HepG2 (cell line): ENCODE results near the gene CHD9. TPM values are rescaled to one million over a fixed set of nuclear protein-coding genes. Genes with fewer than 3 reads are reported as not detected.
A peak's percentile ranks its signal among the peaks of the same experiment; 100 is the strongest.

Source experiments
- ATAC-seq: fragments of 200-7000 bp; cut with Tn5 transposase; 3 replicates; pipeline ENCODE4 v1.9.1; 2020; ENCODE audit warnings: mild to moderate bottlenecking, moderate library complexity
- BruUV-seq: library from RNA; stranded (reverse); fragments of 400-500 nt; replicated peaks from 2 replicates; lab custom pipeline; 2021; lab: Mats Ljungman, UMichigan
- CTCF ChIA-PET: fragments of 300-600 bp; formaldehyde crosslinking; extraction: SDS; loops from one replicate; lab custom pipeline; 2021; ENCODE audit warnings: low total read pairs, inconsistent platforms, low intra/inter-chr PET ratio; lab: Yijun Ruan, JAX
- POLR2A ChIA-PET: fragments of 350-600 bp; sonication (Branson Sonifier 250); formaldehyde crosslinking; loops from one replicate; lab custom pipeline; 2020; ENCODE audit warnings: antibody characterized with exemption, inconsistent platforms; lab: Yijun Ruan, JAX
- DNase-seq: peaks from one replicate; pipeline ENCODE4 v3.0.0-alpha.2; 2015; ENCODE audit warnings: low spot score
- FAIRE-seq: peaks from 3 replicates; lab custom pipeline; 2011; peaks lifted over from hg19 to GRCh38; lab: Jason Lieb, UNC
- H2AFZ ChIP-seq: one replicate; pipeline ENCODE4 v1.6.1; 2011; ENCODE audit warnings: low read length, inconsistent platforms
- H3K27ac ChIP-seq: fragments of 300-600 bp; 3 replicates; pipeline ENCODE4 v1.8.0; 2011; ENCODE audit warnings: mixed run types, mild to moderate bottlenecking, mixed read lengths, low read length, inconsistent platforms; ENCODE audit not compliant: insufficient read depth; ENCODE audit errors: extremely low read length
- H3K27me3 ChIP-seq, 2 experiments: fragments of 200-600 bp in 1 of 2; 2 replicates in 1 of 2; 3 replicates in 1 of 2; pipeline versions ENCODE4 v1.6.0 to v1.8.0; 2011; ENCODE audit warnings: low read length in 2 of 2, mild to moderate bottlenecking in 2 of 2, moderate library complexity in 2 of 2, inconsistent platforms in 1 of 2; ENCODE audit not compliant: insufficient read depth in 2 of 2, control insufficient read depth in 1 of 2
- H3K36me3 ChIP-seq, 2 experiments: fragments of 200-600 bp in 1 of 2; replicated peaks in 1 of 2; 2 replicates in 1 of 2; 3 replicates in 1 of 2; pipeline versions ENCODE4 v1.5.1 to v1.8.0; 2011; ENCODE audit warnings: low read length in 2 of 2, inconsistent platforms in 1 of 2; ENCODE audit not compliant: insufficient read depth in 2 of 2, control insufficient read depth in 1 of 2
- H3K4me1 ChIP-seq: 2 replicates; pipeline ENCODE4 v1.5.1; 2012; ENCODE audit warnings: low read length, inconsistent platforms; ENCODE audit not compliant: insufficient read depth
- H3K4me2 ChIP-seq: 2 replicates; pipeline ENCODE4 v1.6.0; 2011; ENCODE audit warnings: low read depth, low read length, inconsistent platforms
- H3K4me3 ChIP-seq, 3 experiments: fragments of 200-600 bp in 1 of 3; sonication (generic), shearing (Covaris generic) in 1 of 3; replicated peaks in 1 of 3; 2 replicates each; pipeline ENCODE4 v1.5.1; 2011 to 2016; ENCODE audit warnings: low read length in 3 of 3, inconsistent platforms in 2 of 3, low read depth in 2 of 3, mild to moderate bottlenecking in 2 of 3, control low read depth in 1 of 3, mixed read lengths in 1 of 3; ENCODE audit not compliant: insufficient read depth in 1 of 3
- H3K79me2 ChIP-seq: one replicate; pipeline ENCODE4 v1.6.1; 2011; ENCODE audit warnings: low read length, inconsistent platforms; ENCODE audit not compliant: insufficient read depth
- H3K9ac ChIP-seq: 2 replicates; pipeline ENCODE4 v1.6.0; 2011; ENCODE audit warnings: mild to moderate bottlenecking, low read depth, low read length, inconsistent platforms; ENCODE audit not compliant: insufficient read depth
- H3K9me3 ChIP-seq: 2 replicates; pipeline ENCODE4 v1.5.1; 2012; ENCODE audit warnings: mild to moderate bottlenecking, low read length
- H4K20me1 ChIP-seq: 2 replicates; pipeline ENCODE4 v1.6.0; 2011; ENCODE audit warnings: inconsistent platforms, mild to moderate bottlenecking, low read length, moderate library complexity; ENCODE audit not compliant: insufficient read depth
- ZNF30 ChIP-seq: sonication (generic); formaldehyde crosslinking; IDR thresholded peaks from 2 replicates; pipeline ENCODE4 v1.5.0; 2020; ENCODE audit warnings: mild to moderate bottlenecking, missing genetic modification reagents
- WGBS: methylation state at CpG from one replicate; pipeline ENCODE4 v1.1.6; 2017; ENCODE audit warnings: low lambda C conversion rate; 5-methylcytosine and 5-hydroxymethylcytosine counted together
- in situ Hi-C: cut with HindIII; loops from 2 replicates; pipeline ENCODE4 v1.10.0; 2017; ENCODE audit warnings: low pct_unique_long_range_greater_than_20kb; ENCODE audit not compliant: extremely low pct_ligation_motif_present
- intact Hi-C: fragments of 100-400 bp; cut with micrococcal nuclease; formaldehyde crosslinking; loops from one replicate; pipeline ENCODE4 v1.10.0; 2022; ENCODE audit not compliant: unreplicated experiment
- polyA plus RNA-seq, 8 experiments: library from polyadenylated mRNA; depleted of rRNA in 3 of 8; stranded (reverse) in 7 of 8; unstranded in 1 of 8; fragments of >200 nt; fragmentation: Illumina TruSeq in 4 of 8; extraction: Trizol in 4 of 8; gene quantifications; 2 replicates each; pipeline versions ENCODE4 v1.2.1 to v1.2.3, GENCODE V29; 2011 to 2016; ENCODE audit warnings: low read depth in 4 of 8, missing spikeins in 1 of 8, mixed read lengths in 1 of 8; ENCODE audit not compliant: insufficient read depth in 1 of 8
- small RNA-seq, 3 experiments: library from RNA; depleted of rRNA; stranded (forward); fragments of <200 nt; gene quantifications; one replicate each; pipeline ENCODE3, GENCODE V24; 2012; ENCODE audit warnings: low read depth in 2 of 3, low replicate concordance in 1 of 3; ENCODE audit not compliant: insufficient read length in 3 of 3, insufficient read depth in 2 of 3
- total RNA-seq, 5 experiments: library from RNA; depleted of rRNA; stranded (reverse); fragments of >200 nt; fragmentation: Illumina TruSeq; extraction: Trizol; gene quantifications; 2 replicates each; pipeline ENCODE4 v1.2.3, GENCODE V29; 2016; ENCODE audit warnings: low read depth in 1 of 5

CHD9 gene
- total and polyA plus RNA-seq, 2 of the 13 experiments (the other 11 are each of a cell fraction or from before 2014, with no cell fraction given), result 23.4 to 27.7 TPM

DNA sequence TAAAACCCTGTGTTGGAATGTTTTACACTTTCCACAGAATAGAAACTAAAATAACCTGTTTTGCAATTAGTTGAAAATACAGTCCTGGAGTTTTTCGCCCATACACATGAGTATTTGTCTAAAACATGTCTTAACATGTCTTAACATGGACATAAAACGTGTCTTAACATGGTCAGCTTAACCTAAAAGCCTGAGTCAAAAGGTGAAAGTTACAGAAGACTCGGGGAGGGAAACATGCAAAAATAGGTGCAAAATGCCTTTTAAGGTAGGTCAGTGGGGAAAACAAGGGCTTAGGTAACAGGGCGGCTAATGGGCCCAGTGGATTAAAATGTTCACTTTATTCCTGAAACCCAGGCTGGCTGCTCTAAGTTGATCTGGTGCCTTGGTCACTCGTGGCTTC lies 323.3 kb downstream of the CHD9 start:
- ChIA-PET CTCF (no interaction called here), POLR2A (no interaction called here)
- intact Hi-C loops (no loop called here), in situ Hi-C loops (no loop called here)
- Histone ChIP-seq H3K4me3 (no peak overlapping the region), H2AFZ (no peak overlapping the region), H3K4me2 (no peak overlapping the region), H3K9me3 (no peaks in the 10 kb centered on the region), H3K27ac (no peak overlapping the region), H4K20me1 (no peaks in the 10 kb centered on the region), H3K9ac (no peak overlapping the region), H3K79me2 (no peaks in the 10 kb centered on the region), H3K27me3 (peaks cover 0 to 4% of the 10 kb centered on the region in 2 experiments; a peak in 1 of 5 replicates), H3K4me1 (no peaks in the 10 kb centered on the region), H3K36me3 (no peaks in the 10 kb centered on the region)
- FAIRE-seq (peak; percentile 4), DNase-seq (no peak), ATAC-seq (no peak)
- no TSS peak for BruUV-seq
- no peak for TF ChIP-seq ZNF30 (CRISPR knock-in tag)
- 11% methylated on average over 5 of the region's 5 CpGs for WGBS

Small RNAs within 50 kb of the gene (small RNA-seq; reads per million reads assigned to genes)
- gene RF01210 (0 reads per million in 3 experiments), gene RNA5SP427 (0 reads per million in 3 experiments)

Other genes starting within 250 kb of the CHD9 start
- 0.18 and 0.34 TPM in 2 replicates for gene CHD9NB, start 2.1 kb upstream of the CHD9 start, total RNA-seq (2016; rRNA removed; fragmentation: Illumina TruSeq; extraction: Trizol)
- 0.05 and 0.17 TPM in 2 replicates for gene CHD9NB, start 2.1 kb upstream of the CHD9 start, polyA plus RNA-seq (2011; rRNA removed)